Ishikawa (cell line): ENCODE measurements around the gene RASSF1.

Experiments used
- CEBPB ChIP-seq: IDR thresholded peaks from 2 replicates; pipeline ENCODE4 v1.6.1; 2012
- EGR1 ChIP-seq: IDR thresholded peaks from 2 replicates; pipeline ENCODE4 v1.6.1; 2012
- EP300 ChIP-seq: IDR thresholded peaks from 2 replicates; pipeline ENCODE4 v1.6.1; 2012; ENCODE audit warnings: borderline replicate concordance
- FOXM1 ChIP-seq: IDR thresholded peaks from 2 replicates; pipeline ENCODE4 v1.6.1; 2012; ENCODE audit warnings: low read depth, borderline replicate concordance
- MAX ChIP-seq: IDR thresholded peaks from 2 replicates; pipeline ENCODE4 v1.6.1; 2012
- RAD21 ChIP-seq: IDR thresholded peaks from 2 replicates; pipeline ENCODE4 v1.6.1; 2012; ENCODE audit warnings: low read depth
- TAF1 ChIP-seq: IDR thresholded peaks from 2 replicates; pipeline ENCODE4 v1.6.1; 2012; ENCODE audit warnings: low read depth, mild to moderate bottlenecking
- TCF12 ChIP-seq: IDR thresholded peaks from 2 replicates; pipeline ENCODE4 v1.6.1; 2012; ENCODE audit warnings: low read depth
- YY1 ChIP-seq: IDR thresholded peaks from 2 replicates; pipeline ENCODE4 v1.6.1; 2012; ENCODE audit warnings: low read depth
- TF ChIP-seq, protein P1 (sequence below): IDR thresholded peaks from 2 replicates; pipeline ENCODE4 v1.6.1; 2012; ENCODE audit warnings: low read depth, mild to moderate bottlenecking
- TF ChIP-seq, protein P2 (sequence below): IDR thresholded peaks from 2 replicates; pipeline ENCODE4 v1.6.1; 2012

DNA sequence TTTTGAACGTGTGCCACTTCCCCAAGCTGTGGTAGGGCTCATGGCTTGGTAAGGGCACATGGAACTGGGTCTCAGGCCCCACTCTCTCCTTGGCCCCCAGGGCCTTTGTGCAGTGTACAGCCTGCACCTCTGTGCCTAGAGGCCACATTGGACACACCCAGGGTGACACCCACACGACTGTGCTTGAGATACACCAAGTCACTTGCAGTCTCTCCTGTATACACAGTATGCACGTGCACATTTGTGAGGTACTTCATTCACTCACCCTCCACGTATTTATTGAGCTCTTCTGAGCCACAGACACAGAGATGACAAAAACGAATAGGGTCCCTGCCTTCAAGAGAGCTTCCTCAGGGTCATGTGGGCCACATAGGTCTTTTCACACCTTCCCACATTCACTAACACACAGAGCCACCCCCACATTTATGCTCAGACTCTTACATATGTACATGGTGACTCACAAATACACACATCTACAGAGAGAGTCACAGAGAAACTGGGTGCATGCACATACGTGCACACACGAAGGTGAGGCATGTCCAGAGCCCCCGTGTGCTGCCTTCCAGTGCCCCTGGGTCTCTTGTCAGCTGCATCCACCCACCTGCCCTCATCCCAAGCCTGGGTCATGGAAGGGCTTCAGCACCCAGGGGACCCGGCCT lies 28.5 kb upstream of the RASSF1 start:
- TF ChIP-seq RAD21 (no peak), TCF12 (no peak), MAX (no peak), FOXM1 (no peak), EP300 (no peak), TAF1 (no peak), CEBPB (no peak), EGR1 (no peak), YY1 (no peak)
- TF ChIP-seq, protein P1, sequence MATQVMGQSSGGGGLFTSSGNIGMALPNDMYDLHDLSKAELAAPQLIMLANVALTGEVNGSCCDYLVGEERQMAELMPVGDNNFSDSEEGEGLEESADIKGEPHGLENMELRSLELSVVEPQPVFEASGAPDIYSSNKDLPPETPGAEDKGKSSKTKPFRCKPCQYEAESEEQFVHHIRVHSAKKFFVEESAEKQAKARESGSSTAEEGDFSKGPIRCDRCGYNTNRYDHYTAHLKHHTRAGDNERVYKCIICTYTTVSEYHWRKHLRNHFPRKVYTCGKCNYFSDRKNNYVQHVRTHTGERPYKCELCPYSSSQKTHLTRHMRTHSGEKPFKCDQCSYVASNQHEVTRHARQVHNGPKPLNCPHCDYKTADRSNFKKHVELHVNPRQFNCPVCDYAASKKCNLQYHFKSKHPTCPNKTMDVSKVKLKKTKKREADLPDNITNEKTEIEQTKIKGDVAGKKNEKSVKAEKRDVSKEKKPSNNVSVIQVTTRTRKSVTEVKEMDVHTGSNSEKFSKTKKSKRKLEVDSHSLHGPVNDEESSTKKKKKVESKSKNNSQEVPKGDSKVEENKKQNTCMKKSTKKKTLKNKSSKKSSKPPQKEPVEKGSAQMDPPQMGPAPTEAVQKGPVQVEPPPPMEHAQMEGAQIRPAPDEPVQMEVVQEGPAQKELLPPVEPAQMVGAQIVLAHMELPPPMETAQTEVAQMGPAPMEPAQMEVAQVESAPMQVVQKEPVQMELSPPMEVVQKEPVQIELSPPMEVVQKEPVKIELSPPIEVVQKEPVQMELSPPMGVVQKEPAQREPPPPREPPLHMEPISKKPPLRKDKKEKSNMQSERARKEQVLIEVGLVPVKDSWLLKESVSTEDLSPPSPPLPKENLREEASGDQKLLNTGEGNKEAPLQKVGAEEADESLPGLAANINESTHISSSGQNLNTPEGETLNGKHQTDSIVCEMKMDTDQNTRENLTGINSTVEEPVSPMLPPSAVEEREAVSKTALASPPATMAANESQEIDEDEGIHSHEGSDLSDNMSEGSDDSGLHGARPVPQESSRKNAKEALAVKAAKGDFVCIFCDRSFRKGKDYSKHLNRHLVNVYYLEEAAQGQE: no peak
- TF ChIP-seq, protein P2, sequence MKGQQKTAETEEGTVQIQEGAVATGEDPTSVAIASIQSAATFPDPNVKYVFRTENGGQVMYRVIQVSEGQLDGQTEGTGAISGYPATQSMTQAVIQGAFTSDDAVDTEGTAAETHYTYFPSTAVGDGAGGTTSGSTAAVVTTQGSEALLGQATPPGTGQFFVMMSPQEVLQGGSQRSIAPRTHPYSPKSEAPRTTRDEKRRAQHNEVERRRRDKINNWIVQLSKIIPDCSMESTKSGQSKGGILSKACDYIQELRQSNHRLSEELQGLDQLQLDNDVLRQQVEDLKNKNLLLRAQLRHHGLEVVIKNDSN: no peak
